ENCODE measurements around the gene PPP1R1C.
"Not testable (repeated sequence)": the region's sequence is repeated elsewhere in the genome, so short reads cannot be mapped to it uniquely, and the experiment has no call there.

Gene PPP1R1C

GRCh38 chr2:182023235-182023634 is 37.6 kb downstream of the PPP1R1C start:
- no peak for TF ChIP-seq CTCF (IDR thresholded peaks at IDR 0.05; ENCODE audit: extremely low read depth, insufficient read depth, missing control alignments)
- in situ Hi-C loops (cut with MboI; ENCODE audit: low pct_unique_long_range_greater_than_20kb, low sequenced_read_pairs, unreplicated experiment) = no loop called here
- no peak for DNase-seq (ENCODE audit: low spot score)

DNA sequence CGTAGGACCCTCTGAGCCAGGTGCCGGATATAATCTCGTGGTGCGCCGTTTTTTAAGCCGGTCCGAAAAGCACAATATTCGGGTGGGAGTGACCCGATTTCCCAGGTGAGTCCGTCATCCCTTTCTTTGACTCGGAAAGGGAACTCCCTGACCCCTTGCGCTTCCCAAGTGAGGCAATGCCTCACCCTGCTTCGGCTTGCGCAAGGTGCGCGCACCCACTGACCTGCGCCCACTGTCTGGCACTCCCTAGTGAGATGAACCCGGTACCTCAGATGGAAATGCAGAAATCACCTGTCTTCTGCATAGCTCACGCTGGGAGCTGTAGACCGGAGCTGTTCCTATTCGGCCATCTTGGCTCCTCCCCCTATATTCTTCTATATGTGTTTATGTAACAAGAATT is 45.2 kb downstream of the PPP1R1C start:
- in situ Hi-C loops (cut with MboI; ENCODE audit: low pct_unique_long_range_greater_than_20kb, low sequenced_read_pairs, unreplicated experiment) = not testable (repeated sequence)

DNA sequence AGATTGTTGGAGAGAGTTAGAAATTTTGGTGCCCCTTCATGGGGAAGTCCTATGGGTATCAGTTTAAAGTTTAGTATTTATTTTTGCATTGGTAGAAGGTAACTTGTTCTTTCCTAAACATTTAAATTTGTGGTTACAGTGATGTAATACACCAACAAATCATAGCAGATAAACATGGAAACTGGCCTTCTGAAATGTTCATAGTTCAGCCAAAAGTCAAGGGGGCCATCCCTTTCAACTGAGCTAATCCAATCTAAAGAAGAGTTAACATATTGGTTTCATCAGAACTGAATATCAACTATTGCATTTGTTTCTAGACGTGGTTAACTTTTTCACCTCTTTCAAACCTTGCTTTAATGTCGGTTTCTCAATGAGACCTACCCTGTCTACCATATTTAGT is 46.3 kb downstream of the PPP1R1C start:
- no peak for TF ChIP-seq CTCF (IDR thresholded peaks at IDR 0.05; ENCODE audit: extremely low read depth, insufficient read depth, missing control alignments)
- in situ Hi-C loops (cut with MboI; ENCODE audit: low pct_unique_long_range_greater_than_20kb, low sequenced_read_pairs, unreplicated experiment) = no loop called here
- no peak for DNase-seq (ENCODE audit: low spot score)

More for the DNA sequence above, 45.2 kb downstream of the PPP1R1C start:
- DNase-seq (ENCODE audit: low spot score) = not testable (repeated sequence)

DNA sequence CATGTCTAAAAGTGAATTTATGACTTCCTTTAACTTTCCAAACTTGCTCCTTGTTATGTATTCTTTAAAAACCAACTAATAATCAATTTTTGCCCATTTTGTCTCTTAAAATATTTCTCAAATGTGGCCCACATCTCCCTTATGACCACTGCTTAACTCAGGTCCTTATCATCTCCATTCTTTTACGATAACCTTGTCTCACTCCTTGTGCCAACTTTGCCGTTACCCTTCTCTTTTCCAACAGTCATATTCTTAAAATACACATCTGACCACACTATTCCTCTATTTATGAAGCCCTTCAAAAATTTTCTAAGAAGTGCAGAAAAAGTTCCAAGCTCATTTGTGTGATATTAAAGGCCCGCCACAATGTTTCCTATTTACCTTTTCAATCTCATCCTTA is 47.8 kb downstream of the PPP1R1C start:
- in situ Hi-C loops (cut with MboI; ENCODE audit: low pct_unique_long_range_greater_than_20kb, low sequenced_read_pairs, unreplicated experiment) = no loop called here
- no peak for TF ChIP-seq CTCF (IDR thresholded peaks at IDR 0.05; ENCODE audit: extremely low read depth, insufficient read depth, missing control alignments)
- no peak for DNase-seq (ENCODE audit: low spot score)

DNA sequence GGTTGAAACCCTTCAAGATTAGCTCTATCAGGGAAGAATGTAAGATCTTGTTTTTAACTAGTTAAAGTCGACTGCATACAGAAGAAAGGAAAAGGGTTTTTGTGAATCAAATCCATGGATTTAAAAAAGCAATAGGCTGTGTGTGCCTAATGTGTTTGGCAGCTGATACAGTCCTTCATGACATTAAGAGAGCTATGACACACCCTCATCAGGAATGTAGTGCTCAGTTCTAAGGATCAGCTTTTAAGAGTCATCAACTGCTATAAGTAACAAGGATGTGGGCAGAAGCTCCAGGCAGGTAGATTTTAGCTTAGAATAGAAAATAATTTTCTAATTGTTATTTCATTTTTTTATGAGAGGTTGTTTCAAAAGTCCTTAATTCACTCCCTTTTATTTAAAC is 52.9 kb downstream of the PPP1R1C start:
- no peak for TF ChIP-seq CTCF (IDR thresholded peaks at IDR 0.05; ENCODE audit: extremely low read depth, insufficient read depth, missing control alignments)
- DNase-seq (ENCODE audit: low spot score) = no peak
- in situ Hi-C loops (cut with MboI; ENCODE audit: low pct_unique_long_range_greater_than_20kb, low sequenced_read_pairs, unreplicated experiment) = no loop called here

- no peak for TF ChIP-seq CTCF (IDR thresholded peaks at IDR 0.05; ENCODE audit: extremely low read depth, insufficient read depth, missing control alignments)
- in situ Hi-C loops (cut with MboI; ENCODE audit: low pct_unique_long_range_greater_than_20kb, low sequenced_read_pairs, unreplicated experiment) = no loop called here
- no peak for DNase-seq (ENCODE audit: low spot score)
These were observed 57.4 kb downstream of the PPP1R1C start for GRCh38 chr2:182043021-182043420.

GRCh38 chr2:182043861-182044260 is 58.2 kb downstream of the PPP1R1C start:
- no peak for DNase-seq (ENCODE audit: low spot score)
- in situ Hi-C loops (cut with MboI; ENCODE audit: low pct_unique_long_range_greater_than_20kb, low sequenced_read_pairs, unreplicated experiment) = no loop called here
- TF ChIP-seq CTCF (IDR thresholded peaks at IDR 0.05; ENCODE audit: extremely low read depth, insufficient read depth, missing control alignments) = no peak

Measured in GM13977 (cell line).